NCI-H748 treated with DMSO at 0.1 percent for 48 hours (cell line): ENCODE data around the gene LRRTM3.

Experiments
- DNase-seq: peaks from one replicate; lab custom pipeline; 2025; lab: John Stamatoyannopoulos, UW

LRRTM3 gene

GRCh38 chr10:67119651-67120050, 193.8 kb downstream of the LRRTM3 start:
- no peak for DNase-seq

GRCh38 chr10:67127441-67127840, 201.6 kb downstream of the LRRTM3 start:
- DNase-seq = no peak

- no peak for DNase-seq
Observed at GRCh38 chr10:67140641-67141040, 214.8 kb downstream of the LRRTM3 start.

- no peak for DNase-seq
Observed at GRCh38 chr10:67141300-67141699, 215.5 kb downstream of the LRRTM3 start.

- no peak for DNase-seq
Observed at GRCh38 chr10:67144530-67144929, 218.7 kb downstream of the LRRTM3 start.
